Ishikawa (cell line): ENCODE results near the gene INTS6.

ENCODE experiments used
- CEBPB ChIP-seq: IDR thresholded peaks from 2 replicates; pipeline ENCODE4 v1.6.1; 2012
- CREB1 ChIP-seq: IDR thresholded peaks from 2 replicates; pipeline ENCODE4 v1.6.1; 2012; ENCODE audit warnings: low read depth
- EGR1 ChIP-seq: IDR thresholded peaks from 2 replicates; pipeline ENCODE4 v1.6.1; 2012
- EP300 ChIP-seq: IDR thresholded peaks from 2 replicates; pipeline ENCODE4 v1.6.1; 2012; ENCODE audit warnings: borderline replicate concordance
- FOXM1 ChIP-seq: IDR thresholded peaks from 2 replicates; pipeline ENCODE4 v1.6.1; 2012; ENCODE audit warnings: low read depth, borderline replicate concordance
- NFIC ChIP-seq: IDR thresholded peaks from 2 replicates; pipeline ENCODE4 v1.6.1; 2012
- RAD21 ChIP-seq: IDR thresholded peaks from 2 replicates; pipeline ENCODE4 v1.6.1; 2012; ENCODE audit warnings: low read depth
- TAF1 ChIP-seq: IDR thresholded peaks from 2 replicates; pipeline ENCODE4 v1.6.1; 2012; ENCODE audit warnings: low read depth, mild to moderate bottlenecking
- TCF12 ChIP-seq: IDR thresholded peaks from 2 replicates; pipeline ENCODE4 v1.6.1; 2012; ENCODE audit warnings: low read depth
- TEAD4 ChIP-seq: IDR thresholded peaks from 2 replicates; pipeline ENCODE4 v1.6.1; 2012
- YY1 ChIP-seq: IDR thresholded peaks from 2 replicates; pipeline ENCODE4 v1.6.1; 2012; ENCODE audit warnings: low read depth
- ZBTB7A ChIP-seq: IDR thresholded peaks from 2 replicates; pipeline ENCODE4 v1.6.1; 2012; ENCODE audit warnings: low read depth
- TF ChIP-seq, protein P1 (sequence below): IDR thresholded peaks from 2 replicates; pipeline ENCODE4 v1.6.1; 2012; ENCODE audit warnings: low read depth, mild to moderate bottlenecking
- TF ChIP-seq, protein P2 (sequence below): IDR thresholded peaks from 2 replicates; pipeline ENCODE4 v1.6.1; 2012
- TF ChIP-seq, protein P3 (sequence below): IDR thresholded peaks from 2 replicates; pipeline ENCODE4 v1.6.1; 2012

The INTS6 gene

DNA sequence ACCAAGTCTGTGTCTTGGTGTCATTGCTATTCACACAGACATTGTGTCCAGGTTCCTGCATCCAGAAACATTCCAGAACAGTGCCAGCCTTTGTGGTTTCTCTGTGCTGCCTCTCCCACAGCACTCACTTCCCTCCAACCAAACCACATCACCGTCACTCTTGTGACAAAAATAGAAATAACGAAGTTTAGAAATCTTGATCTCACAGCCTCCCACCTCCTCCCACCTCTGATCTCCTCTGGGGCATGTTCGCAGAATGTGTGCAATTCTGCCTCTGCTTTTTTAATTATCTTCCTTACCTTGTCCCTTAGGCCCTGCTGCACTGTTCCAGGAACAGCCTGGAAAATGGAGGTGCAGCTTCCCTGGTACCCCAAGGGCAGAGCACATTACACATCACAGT is 122.0 kb downstream of the INTS6 start:
- no peak for TF ChIP-seq NFIC
- TF ChIP-seq RAD21, result no peak
- TF ChIP-seq, protein P1, sequence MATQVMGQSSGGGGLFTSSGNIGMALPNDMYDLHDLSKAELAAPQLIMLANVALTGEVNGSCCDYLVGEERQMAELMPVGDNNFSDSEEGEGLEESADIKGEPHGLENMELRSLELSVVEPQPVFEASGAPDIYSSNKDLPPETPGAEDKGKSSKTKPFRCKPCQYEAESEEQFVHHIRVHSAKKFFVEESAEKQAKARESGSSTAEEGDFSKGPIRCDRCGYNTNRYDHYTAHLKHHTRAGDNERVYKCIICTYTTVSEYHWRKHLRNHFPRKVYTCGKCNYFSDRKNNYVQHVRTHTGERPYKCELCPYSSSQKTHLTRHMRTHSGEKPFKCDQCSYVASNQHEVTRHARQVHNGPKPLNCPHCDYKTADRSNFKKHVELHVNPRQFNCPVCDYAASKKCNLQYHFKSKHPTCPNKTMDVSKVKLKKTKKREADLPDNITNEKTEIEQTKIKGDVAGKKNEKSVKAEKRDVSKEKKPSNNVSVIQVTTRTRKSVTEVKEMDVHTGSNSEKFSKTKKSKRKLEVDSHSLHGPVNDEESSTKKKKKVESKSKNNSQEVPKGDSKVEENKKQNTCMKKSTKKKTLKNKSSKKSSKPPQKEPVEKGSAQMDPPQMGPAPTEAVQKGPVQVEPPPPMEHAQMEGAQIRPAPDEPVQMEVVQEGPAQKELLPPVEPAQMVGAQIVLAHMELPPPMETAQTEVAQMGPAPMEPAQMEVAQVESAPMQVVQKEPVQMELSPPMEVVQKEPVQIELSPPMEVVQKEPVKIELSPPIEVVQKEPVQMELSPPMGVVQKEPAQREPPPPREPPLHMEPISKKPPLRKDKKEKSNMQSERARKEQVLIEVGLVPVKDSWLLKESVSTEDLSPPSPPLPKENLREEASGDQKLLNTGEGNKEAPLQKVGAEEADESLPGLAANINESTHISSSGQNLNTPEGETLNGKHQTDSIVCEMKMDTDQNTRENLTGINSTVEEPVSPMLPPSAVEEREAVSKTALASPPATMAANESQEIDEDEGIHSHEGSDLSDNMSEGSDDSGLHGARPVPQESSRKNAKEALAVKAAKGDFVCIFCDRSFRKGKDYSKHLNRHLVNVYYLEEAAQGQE, result no peak
- TF ChIP-seq ZBTB7A, result no peak
- TF ChIP-seq, protein P2, sequence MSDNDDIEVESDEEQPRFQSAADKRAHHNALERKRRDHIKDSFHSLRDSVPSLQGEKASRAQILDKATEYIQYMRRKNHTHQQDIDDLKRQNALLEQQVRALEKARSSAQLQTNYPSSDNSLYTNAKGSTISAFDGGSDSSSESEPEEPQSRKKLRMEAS, result no peak
- no peak for TF ChIP-seq CREB1
- no peak for TF ChIP-seq TEAD4
- TF ChIP-seq EGR1, result no peak
- no peak for TF ChIP-seq TAF1
- TF ChIP-seq EP300, result no peak
- no peak for TF ChIP-seq TCF12
- TF ChIP-seq, protein P3, sequence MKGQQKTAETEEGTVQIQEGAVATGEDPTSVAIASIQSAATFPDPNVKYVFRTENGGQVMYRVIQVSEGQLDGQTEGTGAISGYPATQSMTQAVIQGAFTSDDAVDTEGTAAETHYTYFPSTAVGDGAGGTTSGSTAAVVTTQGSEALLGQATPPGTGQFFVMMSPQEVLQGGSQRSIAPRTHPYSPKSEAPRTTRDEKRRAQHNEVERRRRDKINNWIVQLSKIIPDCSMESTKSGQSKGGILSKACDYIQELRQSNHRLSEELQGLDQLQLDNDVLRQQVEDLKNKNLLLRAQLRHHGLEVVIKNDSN, result no peak
- TF ChIP-seq YY1, result no peak
- no peak for TF ChIP-seq FOXM1
- no peak for TF ChIP-seq CEBPB

DNA sequence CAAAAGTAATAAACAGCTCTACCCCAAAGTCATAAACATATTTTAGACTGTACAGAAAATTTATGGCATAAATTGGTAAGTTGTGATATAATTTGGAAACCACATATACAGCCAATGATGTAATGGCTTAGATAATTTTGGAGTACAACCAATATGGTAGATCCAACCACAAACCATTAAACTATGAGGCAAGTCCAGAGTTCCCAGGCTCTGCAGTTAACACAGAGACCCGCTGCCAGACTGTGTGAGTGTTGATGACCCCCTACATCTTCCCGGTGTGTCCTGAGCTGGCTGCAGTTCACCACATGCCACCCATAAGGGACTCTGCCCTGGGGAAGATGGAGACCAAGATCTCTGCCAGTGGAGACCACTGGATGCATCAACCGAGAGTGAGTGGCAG is 123.2 kb downstream of the INTS6 start:
- no peak for TF ChIP-seq CEBPB
- TF ChIP-seq, protein P1, result no peak
- TF ChIP-seq EGR1, result no peak
- no peak for TF ChIP-seq TCF12
- TF ChIP-seq, protein P2, result no peak
- no peak for TF ChIP-seq YY1
- TF ChIP-seq, protein P3, result no peak
- TF ChIP-seq FOXM1, result no peak
- no peak for TF ChIP-seq EP300
- TF ChIP-seq RAD21, result no peak
- no peak for TF ChIP-seq NFIC
- TF ChIP-seq TEAD4, result no peak
- TF ChIP-seq ZBTB7A, result no peak
- TF ChIP-seq CREB1, result no peak
- no peak for TF ChIP-seq TAF1

DNA sequence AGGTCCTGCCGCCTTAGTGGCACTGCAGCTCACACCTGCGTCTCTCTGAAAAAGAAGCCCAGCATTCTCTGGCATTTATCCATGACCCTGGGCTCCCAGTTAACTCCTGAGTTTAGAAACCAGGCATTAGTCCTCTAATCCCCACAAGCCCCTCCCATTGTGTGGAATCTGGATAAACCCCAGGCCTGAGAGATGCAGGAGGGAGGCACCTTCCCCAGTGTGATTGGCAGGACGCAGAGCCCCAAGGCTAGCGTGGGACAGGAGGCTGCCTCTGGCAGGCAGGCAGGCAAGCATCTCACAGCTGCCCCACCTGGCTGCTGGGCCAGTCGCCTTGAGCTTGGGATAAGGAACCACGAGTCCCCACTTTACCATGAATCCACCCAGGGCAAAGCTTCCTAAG is 124.3 kb downstream of the INTS6 start:
- TF ChIP-seq RAD21, result no peak

DNA sequence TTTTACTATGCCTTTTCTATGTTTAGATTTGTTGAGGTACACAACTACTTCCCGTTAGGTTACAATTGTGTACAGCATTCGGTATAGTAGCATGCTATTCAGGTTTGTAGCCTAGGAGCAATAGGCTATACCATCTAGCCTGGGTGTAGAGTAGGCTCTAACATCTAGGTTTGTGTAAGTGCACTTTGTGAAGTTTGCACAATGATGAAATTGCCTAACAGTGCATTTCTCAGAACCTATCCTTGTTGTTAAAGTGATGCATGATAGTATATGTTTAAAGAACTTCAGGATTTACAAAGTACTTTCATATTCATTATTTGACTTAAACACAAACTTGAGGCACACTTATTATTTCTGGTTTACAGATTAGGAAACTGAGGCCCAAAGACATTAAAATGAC is 124.9 kb downstream of the INTS6 start:
- TF ChIP-seq ZBTB7A (no peak), CEBPB (no peak), NFIC (no peak), YY1 (no peak)
- TF ChIP-seq, protein P2, result no peak

DNA sequence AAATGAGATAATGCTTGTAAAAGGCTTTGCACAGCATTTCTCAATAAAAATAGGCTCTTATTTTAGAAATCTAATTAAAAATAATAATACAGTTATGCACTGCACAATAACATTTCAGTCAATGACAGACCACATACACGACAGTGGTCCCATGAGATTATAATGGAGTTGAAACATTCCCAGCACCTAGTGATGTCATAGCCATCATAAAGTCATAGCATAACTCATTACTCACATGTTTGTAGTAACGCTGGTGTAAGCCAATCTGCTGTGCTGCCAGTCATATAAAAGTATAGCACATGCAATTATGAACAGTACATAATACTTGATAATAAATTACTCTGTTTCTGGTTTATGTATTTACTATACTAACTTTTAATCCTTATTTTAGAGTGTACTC is 126.1 kb downstream of the INTS6 start:
- no peak for TF ChIP-seq EP300
- TF ChIP-seq EGR1, result no peak

DNA sequence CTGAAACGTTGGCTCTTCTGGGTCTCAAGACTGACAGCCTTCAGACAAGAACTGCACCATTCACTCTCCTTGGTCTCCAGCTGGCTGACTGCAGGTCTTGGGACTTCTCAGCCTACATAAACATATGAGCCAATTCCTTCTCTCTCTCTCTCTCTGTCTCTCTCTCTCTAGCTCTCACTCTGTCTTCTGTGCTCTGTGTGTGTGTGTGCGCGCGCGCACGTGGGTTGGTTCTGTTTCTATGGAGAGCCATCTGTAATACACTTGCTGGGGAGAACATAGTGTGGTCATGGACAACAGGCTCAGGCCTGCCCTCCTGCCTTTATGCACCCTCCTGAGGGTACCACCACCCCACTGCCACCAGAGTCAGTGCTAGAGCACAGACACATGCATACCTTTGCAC is 127.0 kb downstream of the INTS6 start:
- TF ChIP-seq CEBPB (no peak), TEAD4 (no peak), TAF1 (no peak), RAD21 (no peak), TCF12 (no peak), YY1 (no peak), CREB1 (no peak), ZBTB7A (no peak), FOXM1 (no peak), EP300 (no peak), EGR1 (no peak), NFIC (no peak)
- TF ChIP-seq, protein P2, result no peak
- TF ChIP-seq, protein P1, result no peak
- TF ChIP-seq, protein P3, result no peak
